IMR-90 (cell line): Measurements from ENCODE around the gene HAVCR1. TPM values are rescaled to one million over a fixed set of nuclear protein-coding genes. Genes with fewer than 3 reads are reported as not detected.

Experiments used
- ATAC-seq: fragments of 200-7000 bp; cut with Tn5 transposase; 2 replicates; pipeline ENCODE4 v1.9.1; 2020; ENCODE audit warnings: low read depth, mild to moderate bottlenecking, moderate library complexity
- BruUV-seq: library from RNA; stranded (reverse); fragments of 400-500 nt; replicated peaks from 2 replicates; lab custom pipeline; 2021; lab: Mats Ljungman, UMichigan
- CTCF ChIA-PET: fragments of 300-600 bp; formaldehyde crosslinking; extraction: SDS; loops from one replicate; lab custom pipeline; 2021; ENCODE audit warnings: antibody characterized with exemption; lab: Yijun Ruan, JAX
- POLR2A ChIA-PET: fragments of 300-600 bp; sonication (Branson Sonifier 250); formaldehyde crosslinking; loops from one replicate; lab custom pipeline; 2022; ENCODE audit warnings: antibody characterized with exemption; ENCODE audit not compliant: unreplicated experiment; lab: Charles Lee
- DNase-seq: peaks from one replicate; pipeline ENCODE4 v3.0.0; 2013
- H2AFZ ChIP-seq: replicated peaks from 2 replicates; pipeline ENCODE3; 2013; ENCODE audit warnings: low read length, mild to moderate bottlenecking; ENCODE audit not compliant: poor library complexity
- H2AK5ac ChIP-seq: 2 replicates; pipeline ENCODE4 v1.6.1; 2013; ENCODE audit warnings: low read depth, low read length, inconsistent platforms
- H2AK9ac ChIP-seq: replicated peaks from 2 replicates; pipeline ENCODE3; 2013; ENCODE audit warnings: mild to moderate bottlenecking, low read depth, low read length, moderate library complexity; ENCODE audit not compliant: poor library complexity
- H2BK120ac ChIP-seq: 2 replicates; pipeline ENCODE4 v1.6.1; 2013; ENCODE audit warnings: low read depth, low read length, inconsistent platforms
- H2BK15ac ChIP-seq: 3 replicates; pipeline ENCODE4 v1.6.1; 2013; ENCODE audit warnings: low read depth, low read length, inconsistent platforms
- H2BK20ac ChIP-seq: 2 replicates; pipeline ENCODE4 v1.6.1; 2013; ENCODE audit warnings: low read depth, mild to moderate bottlenecking, inconsistent platforms, low read length, moderate library complexity
- H2BK5ac ChIP-seq: 2 replicates; pipeline ENCODE4 v1.6.1; 2013; ENCODE audit warnings: mild to moderate bottlenecking, low read depth, low read length, inconsistent platforms; ENCODE audit not compliant: poor library complexity, severe bottlenecking
- H3K14ac ChIP-seq: replicated peaks from 2 replicates; pipeline ENCODE4 v1.6.1; 2013; ENCODE audit warnings: low read depth, low read length, inconsistent platforms
- H3K18ac ChIP-seq: 2 replicates; pipeline ENCODE4 v1.6.1; 2013; ENCODE audit warnings: low read depth, low read length, control low read depth
- H3K23ac ChIP-seq: 2 replicates; pipeline ENCODE4 v1.6.1; 2013; ENCODE audit warnings: low read depth, low read length, inconsistent platforms
- H3K27ac ChIP-seq: 2 replicates; pipeline ENCODE4 v1.5.1; 2013; ENCODE audit warnings: mild to moderate bottlenecking, control low read depth, low read length; ENCODE audit not compliant: insufficient read depth
- H3K27me3 ChIP-seq: 2 replicates; pipeline ENCODE4 v1.6.1; 2013; ENCODE audit warnings: low read length; ENCODE audit not compliant: control insufficient read depth, insufficient read depth
- H3K36me3 ChIP-seq: 2 replicates; pipeline ENCODE4 v1.6.1; 2013; ENCODE audit warnings: low read length, mixed read lengths; ENCODE audit not compliant: control insufficient read depth, insufficient read depth
- H3K4ac ChIP-seq: 2 replicates; pipeline ENCODE4 v1.6.1; 2013; ENCODE audit warnings: low read depth, low read length, inconsistent platforms
- H3K4me1 ChIP-seq: 2 replicates; pipeline ENCODE4 v1.6.1; 2013; ENCODE audit warnings: low read length, mixed read lengths; ENCODE audit not compliant: control insufficient read depth, insufficient read depth
- H3K4me2 ChIP-seq: 2 replicates; pipeline ENCODE4 v1.6.1; 2013; ENCODE audit warnings: low read depth, mild to moderate bottlenecking, control low read depth, low read length, moderate library complexity
- H3K4me3 ChIP-seq: 2 replicates; pipeline ENCODE4 v1.5.1; 2013; ENCODE audit warnings: low read depth, mild to moderate bottlenecking, control low read depth, low read length, moderate library complexity; ENCODE audit not compliant: insufficient read depth
- H3K56ac ChIP-seq: 2 replicates; pipeline ENCODE4 v1.6.1; 2013; ENCODE audit warnings: low read length, inconsistent platforms; ENCODE audit not compliant: insufficient read depth; ENCODE audit errors: extremely low read depth
- H3K79me1 ChIP-seq, 2 experiments: 2 replicates each; pipeline ENCODE4 v1.6.1; 2013; ENCODE audit warnings: low read length in 2 of 2, inconsistent platforms in 1 of 2, low read depth in 1 of 2
- H3K9ac ChIP-seq: 2 replicates; pipeline ENCODE4 v1.6.1; 2013; ENCODE audit warnings: low read depth, low read length, control low read depth
- H3K9me1 ChIP-seq: 2 replicates; pipeline ENCODE4 v1.6.1; 2013; ENCODE audit warnings: low read length, inconsistent platforms; ENCODE audit not compliant: insufficient read depth
- H3K9me3 ChIP-seq: 2 replicates; pipeline ENCODE4 v1.6.1; 2013; ENCODE audit warnings: low read length; ENCODE audit not compliant: control insufficient read depth, insufficient read depth
- H4K20me1 ChIP-seq: 2 replicates; pipeline ENCODE4 v1.6.1; 2013; ENCODE audit warnings: low read length, inconsistent platforms; ENCODE audit not compliant: insufficient read depth
- H4K5ac ChIP-seq: 2 replicates; pipeline ENCODE4 v1.6.1; 2013; ENCODE audit warnings: mild to moderate bottlenecking, low read depth, low read length, control low read depth
- H4K8ac ChIP-seq, 2 experiments: 2 replicates each; pipeline ENCODE4 v1.6.1; 2013; ENCODE audit warnings: low read depth in 2 of 2, low read length in 2 of 2, control low read depth in 1 of 2, inconsistent platforms in 1 of 2
- H4K91ac ChIP-seq: 2 replicates; pipeline ENCODE4 v1.6.1; 2013; ENCODE audit warnings: low read depth, low read length, inconsistent platforms; ENCODE audit not compliant: insufficient read depth
- CEBPB ChIP-seq: IDR thresholded peaks from 2 replicates; pipeline ENCODE4 v1.6.1; 2012; ENCODE audit warnings: low read depth, low read length, improper control_type of control experiment
- CHD1 ChIP-seq: IDR thresholded peaks from 2 replicates; pipeline ENCODE4 v1.6.1; 2012; ENCODE audit warnings: low read depth, low read length, improper control_type of control experiment
- CTCF ChIP-seq: conservative IDR thresholded peaks from 2 replicates; pipeline ENCODE4 v1.5.1; 2012; ENCODE audit warnings: mild to moderate bottlenecking, low read depth, low read length, improper control_type of control experiment
- ELK1 ChIP-seq: fragments of 150-350 bp; IDR thresholded peaks from 2 replicates; pipeline ENCODE4 v1.6.1; 2016; ENCODE audit warnings: low read depth, mild to moderate bottlenecking, low read length, moderate library complexity, borderline replicate concordance
- FOS ChIP-seq: fragments of 150-350 bp; IDR thresholded peaks from 2 replicates; pipeline ENCODE4 v1.6.1; 2016; ENCODE audit warnings: low read depth, low read length
- MAFK ChIP-seq: IDR thresholded peaks from 2 replicates; pipeline ENCODE4 v1.6.1; 2012; ENCODE audit warnings: low read depth, low read length, improper control_type of control experiment
- MAZ ChIP-seq: IDR thresholded peaks from 2 replicates; pipeline ENCODE4 v1.6.1; 2012; ENCODE audit warnings: low read depth, mild to moderate bottlenecking, low read length, improper control_type of control experiment, moderate library complexity, borderline replicate concordance
- MXI1 ChIP-seq: IDR thresholded peaks from 2 replicates; pipeline ENCODE4 v1.6.1; 2012; ENCODE audit warnings: low read depth, mild to moderate bottlenecking, low read length, moderate library complexity, borderline replicate concordance
- NFE2L2 ChIP-seq: fragments of 150-350 bp; IDR thresholded peaks from 2 replicates; pipeline ENCODE4 v1.6.1; 2016; ENCODE audit warnings: low read depth, mild to moderate bottlenecking, low read length
- POLR2A ChIP-seq: IDR thresholded peaks from 2 replicates; pipeline ENCODE4 v1.6.1; 2012; ENCODE audit warnings: mild to moderate bottlenecking, low read depth, low read length
- RAD21 ChIP-seq: IDR thresholded peaks from 2 replicates; pipeline ENCODE4 v1.6.1; 2012; ENCODE audit warnings: low read length, improper control_type of control experiment
- RCOR1 ChIP-seq: IDR thresholded peaks from 2 replicates; pipeline ENCODE4 v1.6.1; 2012; ENCODE audit warnings: mild to moderate bottlenecking, low read length, improper control_type of control experiment; ENCODE audit not compliant: insufficient replicate concordance
- RFX5 ChIP-seq: IDR thresholded peaks from 2 replicates; pipeline ENCODE4 v1.8.0; 2012; ENCODE audit warnings: low read depth, mild to moderate bottlenecking, low read length, moderate library complexity
- SMC3 ChIP-seq: fragments of 150-350 bp; IDR thresholded peaks from 2 replicates; pipeline ENCODE4 v1.6.1; 2016; ENCODE audit warnings: low read depth, mild to moderate bottlenecking, antibody characterized with exemption, low read length, moderate library complexity
- USF2 ChIP-seq: fragments of 150-350 bp; IDR thresholded peaks from 2 replicates; pipeline ENCODE4 v1.6.1; 2017; ENCODE audit warnings: mild to moderate bottlenecking, antibody characterized with exemption, low read length, low read depth
- WGBS, 2 experiments: methylation state at CpG; one replicate each; pipeline versions ENCODE4 v1.1.5 to v1.1.7; 2013; ENCODE audit warnings: missing lambda C conversion rate in 2 of 2; ENCODE audit not compliant: insufficient read length in 1 of 2; ENCODE audit errors: extremely low coverage in 2 of 2; 5-methylcytosine and 5-hydroxymethylcytosine counted together
- dilution Hi-C: fragments of 300-500 bp; cut with HindIII; formaldehyde crosslinking; loops from one replicate; pipeline ENCODE4 v1.14.3; 2018; ENCODE audit warnings: low sequenced_read_pairs; ENCODE audit not compliant: unreplicated experiment
- in situ Hi-C: fragments of 300-500 bp; cut with MboI; formaldehyde crosslinking; loops from 3 replicates; pipeline ENCODE4 v1.14.3; 2019; ENCODE audit warnings: low sequenced_read_pairs, inconsistent platforms, mixed read lengths
- intact Hi-C: fragments of 100-400 bp; cut with micrococcal nuclease; formaldehyde crosslinking; loops from 2 replicates; pipeline ENCODE4 v1.10.0; 2022
- polyA plus RNA-seq, 3 experiments: library from polyadenylated mRNA; depleted of rRNA; stranded (reverse); fragments of >200 nt; gene quantifications; 2 replicates each; pipeline ENCODE4 v1.2.3, GENCODE V29; 2012; ENCODE audit warnings: low replicate concordance in 1 of 3
- total RNA-seq: library from RNA; depleted of rRNA; stranded (reverse); fragments of >200 nt; gene quantifications from 2 replicates; pipeline ENCODE4 v1.2.3, GENCODE V29; 2012

The HAVCR1 gene
- total and polyA plus RNA-seq, 2 of the 4 experiments (the other 2 are of a cell fraction): not detected

DNA sequence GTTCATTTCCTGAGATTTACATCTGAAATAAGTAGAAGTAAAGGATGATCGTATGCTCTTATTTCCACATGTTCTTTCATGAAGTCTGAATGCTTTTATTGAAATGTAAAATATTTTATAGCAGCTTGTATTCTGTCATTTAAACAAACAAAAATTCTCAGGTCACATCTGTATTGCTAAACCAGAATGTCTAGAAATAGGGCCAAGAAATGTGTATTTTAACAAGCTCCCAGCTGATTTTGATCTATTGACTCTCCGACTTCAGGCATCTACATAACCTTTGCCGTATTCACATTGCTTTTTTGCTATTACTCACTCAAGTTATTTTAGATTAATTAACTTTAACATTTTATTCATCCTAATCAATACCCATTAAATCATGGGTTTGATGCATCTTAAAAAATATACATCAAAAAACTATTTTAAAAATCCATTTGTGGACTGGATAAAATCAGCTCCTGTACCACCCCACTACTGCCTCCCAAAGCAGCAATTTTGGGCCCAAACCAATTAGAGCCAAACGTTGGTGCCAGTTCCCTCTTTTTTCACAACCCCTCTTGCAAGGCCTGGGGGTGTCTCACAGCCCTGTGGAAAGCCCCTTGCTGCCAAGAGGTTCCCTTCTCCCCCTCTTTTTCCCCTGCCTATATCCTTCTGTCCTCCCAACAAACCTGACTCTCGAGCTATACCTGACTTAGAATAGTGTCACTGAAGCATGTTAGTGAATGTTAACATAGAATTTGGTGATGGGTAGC, 34.5 kb downstream of the HAVCR1 start:
- Histone ChIP-seq H2AK5ac (no peak overlapping the region), H3K79me1 (no peaks in the 10 kb centered on the region), H2AK9ac (no peak overlapping the region), H4K20me1 (no peaks in the 10 kb centered on the region), H2AFZ (no peak overlapping the region), H2BK15ac (no peak overlapping the region), H4K8ac (no peak overlapping the region), H2BK120ac (no peak overlapping the region), H3K56ac (no peak overlapping the region), H3K4me1 (no peaks in the 10 kb centered on the region), H4K5ac (no peak overlapping the region), H4K91ac (no peak overlapping the region), H3K23ac (no peak overlapping the region), H3K18ac (no peak overlapping the region), H3K27ac (no peak overlapping the region), H3K14ac (no peak overlapping the region), H2BK20ac (no peak overlapping the region), H3K9me3 (0 out of 2 replicates have a peak, but pooled peaks cover 2% of the 10 kb centered on the region), H3K4me2 (no peak overlapping the region), H3K36me3 (no peaks in the 10 kb centered on the region), H3K4me3 (no peak overlapping the region), H2BK5ac (no peak overlapping the region), H3K9ac (no peak overlapping the region), H3K27me3 (no peaks in the 10 kb centered on the region), H3K4ac (no peak overlapping the region), H3K9me1 (no peaks in the 10 kb centered on the region)
- no peak for ATAC-seq
- dilution Hi-C loops: no loop called here
- 0% methylated on average over 1 of the region's 5 CpGs; no CpG with 5 or more reads in 1 of the 2 experiments for WGBS, 2 experiments
- DNase-seq: no peak
- intact Hi-C loops: no loop called here
- in situ Hi-C loops: no loop called here
- CTCF ChIA-PET: interaction anchor here (0.7 kb wide), 1 partner anchor 240 kb away, joined by 3 read pairs; no protein-coding TSS in a partner anchor
- no peak for TF ChIP-seq SMC3
- no peak for TF ChIP-seq MAFK
- no peak for TF ChIP-seq CEBPB
- TF ChIP-seq MXI1: no peak
- no peak for TF ChIP-seq RFX5
- TF ChIP-seq MAZ: no peak
- no peak for TF ChIP-seq ELK1
- no peak for TF ChIP-seq USF2
- TF ChIP-seq POLR2A: no peak
- TF ChIP-seq FOS: no peak
- no peak for TF ChIP-seq CTCF
- TF ChIP-seq CHD1: no peak
- TF ChIP-seq NFE2L2: no peak
- no peak for TF ChIP-seq RAD21
- no peak for TF ChIP-seq RCOR1
- POLR2A ChIA-PET: no interaction called here
- no TSS peak for BruUV-seq
